Activated effector memory CD4-positive, alpha-beta T cell treated with anti-CD3 and anti-CD28 coated beads, Interleukin-2, amount 50 U/mL, for 16 hours (primary cell): ENCODE data around the gene RNF44.
"Not testable (repeated sequence)": the region's sequence is repeated elsewhere in the genome, so short reads cannot be mapped to it uniquely, and the experiment has no call there.

Source experiments
- DNase-seq: peaks from one replicate; pipeline ENCODE4 v3.0.0-alpha.2; 2020

Gene RNF44

DNA sequence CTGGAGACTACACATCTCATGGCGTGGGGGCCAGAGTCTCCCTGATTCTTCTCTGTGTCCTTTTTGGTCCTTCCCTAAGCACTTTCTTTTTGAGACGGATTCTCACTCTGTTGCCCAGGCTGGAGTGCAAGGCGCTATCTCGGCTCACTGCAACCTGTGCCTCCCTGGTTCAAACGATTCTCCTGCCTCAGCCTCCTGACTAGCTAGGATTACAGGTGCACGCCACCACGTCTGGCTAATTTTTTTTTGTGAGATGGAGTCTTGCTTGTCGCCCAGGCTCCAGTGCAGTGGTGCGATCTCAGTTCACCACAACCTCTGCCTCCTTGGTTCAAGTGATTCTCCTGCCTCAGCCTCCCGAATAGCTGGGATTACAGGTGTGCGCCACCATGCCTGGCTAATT is 13.7 kb upstream of the RNF44 start:
- DNase-seq: not testable (repeated sequence)

DNA sequence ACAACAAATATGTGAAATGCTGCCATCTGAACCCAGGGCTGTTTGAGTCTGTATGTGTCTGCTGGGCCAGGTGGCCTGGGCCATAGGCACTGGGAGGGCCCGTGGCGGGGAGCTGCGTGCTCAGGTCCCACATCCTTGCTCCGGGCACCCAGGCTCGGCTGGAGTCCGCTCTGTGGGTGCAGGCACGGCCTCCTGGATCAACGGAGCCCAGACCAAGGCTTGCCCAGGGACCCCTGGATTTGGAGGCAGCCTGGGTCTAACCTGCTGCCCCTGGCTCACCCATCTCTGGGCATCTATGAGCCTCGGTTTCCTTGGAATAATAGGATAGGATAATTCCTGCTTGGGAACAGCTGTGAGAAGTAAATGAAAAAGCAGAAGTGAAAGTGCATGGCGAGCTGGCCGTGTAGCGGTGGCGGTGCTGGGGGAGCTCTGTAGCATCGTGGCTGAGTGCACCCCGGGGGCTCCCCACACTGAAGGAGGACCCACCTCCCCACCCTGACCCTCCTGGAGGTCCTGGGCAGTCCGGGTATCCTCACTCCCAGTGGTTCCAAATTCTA is 13.2 kb upstream of the RNF44 start:
- DNase-seq: no peak

GRCh38 chr5:176549871-176550270 is 12.7 kb upstream of the RNF44 start:
- no peak for DNase-seq

DNA sequence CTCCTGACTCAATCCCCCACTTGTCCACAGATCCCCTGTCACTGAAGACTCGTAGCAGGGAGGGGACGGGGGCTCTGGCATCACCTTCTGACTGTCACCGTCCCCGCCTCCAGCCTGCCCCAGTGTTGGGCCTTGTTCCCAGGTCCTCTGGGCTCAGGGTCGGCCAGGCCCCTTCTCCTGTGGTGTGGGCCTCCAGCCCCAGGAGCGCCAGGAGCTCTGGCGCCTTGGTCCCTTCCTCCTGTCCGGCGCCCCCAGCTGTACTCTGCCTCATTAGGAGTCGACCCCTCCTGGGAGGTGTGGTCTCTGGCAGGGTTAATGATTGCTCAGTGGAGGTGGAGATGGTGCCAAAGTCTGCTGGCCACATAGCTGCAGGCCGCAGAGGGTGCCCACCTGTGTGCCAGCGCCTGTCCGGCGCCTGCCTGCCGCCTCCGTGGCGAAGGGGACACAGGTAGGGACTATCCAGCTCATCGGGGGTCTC is 11.8 kb upstream of the RNF44 start, which contains the start of gene CDHR2:
Gene CDHR2 (plus strand): TSS at position 376 of the 478 bp plus-strand sequence. CDS start 16,011 bp downstream, outside the sequence.
- no peak for DNase-seq

DNA sequence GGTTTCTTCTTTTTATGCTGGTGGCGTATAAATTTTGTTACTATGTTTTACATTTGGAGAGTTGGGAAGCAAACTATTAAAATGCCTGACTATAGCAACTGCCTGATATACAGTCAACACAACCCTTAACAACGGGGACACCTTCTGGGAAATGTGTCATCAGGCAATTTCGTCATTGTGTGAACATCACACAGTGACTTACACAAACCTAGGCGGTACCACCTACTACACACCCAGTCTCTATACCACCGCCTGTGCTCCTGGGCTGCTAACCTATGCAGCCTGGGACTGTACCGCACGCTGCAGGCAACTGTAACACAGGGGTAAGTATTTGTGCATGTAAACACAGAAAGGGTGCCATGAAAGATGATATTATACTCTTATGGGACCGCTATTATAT is 10.6 kb upstream of the RNF44 start:
- DNase-seq: no peak

- DNase-seq: no peak
Observed at GRCh38 chr5:176545737-176546509, 8.7 kb upstream of the RNF44 start.

DNA sequence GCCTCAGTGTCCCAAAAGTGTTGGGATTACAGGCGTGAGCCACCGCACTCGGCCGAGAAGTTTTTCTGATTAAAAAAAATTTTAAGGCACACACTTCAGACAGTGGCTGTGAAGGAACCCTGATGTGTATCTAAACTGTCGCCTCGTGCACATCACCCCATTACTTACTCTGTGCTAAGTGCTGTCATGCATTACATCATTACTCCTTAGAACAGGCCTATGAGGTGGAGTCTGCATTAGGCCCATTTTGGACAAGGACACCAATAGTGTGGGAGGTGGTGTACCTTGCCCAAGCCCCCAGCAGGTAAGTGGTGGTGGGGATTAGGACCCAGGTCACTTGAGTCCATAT is 8.2 kb upstream of the RNF44 start:
- no peak for DNase-seq

DNA sequence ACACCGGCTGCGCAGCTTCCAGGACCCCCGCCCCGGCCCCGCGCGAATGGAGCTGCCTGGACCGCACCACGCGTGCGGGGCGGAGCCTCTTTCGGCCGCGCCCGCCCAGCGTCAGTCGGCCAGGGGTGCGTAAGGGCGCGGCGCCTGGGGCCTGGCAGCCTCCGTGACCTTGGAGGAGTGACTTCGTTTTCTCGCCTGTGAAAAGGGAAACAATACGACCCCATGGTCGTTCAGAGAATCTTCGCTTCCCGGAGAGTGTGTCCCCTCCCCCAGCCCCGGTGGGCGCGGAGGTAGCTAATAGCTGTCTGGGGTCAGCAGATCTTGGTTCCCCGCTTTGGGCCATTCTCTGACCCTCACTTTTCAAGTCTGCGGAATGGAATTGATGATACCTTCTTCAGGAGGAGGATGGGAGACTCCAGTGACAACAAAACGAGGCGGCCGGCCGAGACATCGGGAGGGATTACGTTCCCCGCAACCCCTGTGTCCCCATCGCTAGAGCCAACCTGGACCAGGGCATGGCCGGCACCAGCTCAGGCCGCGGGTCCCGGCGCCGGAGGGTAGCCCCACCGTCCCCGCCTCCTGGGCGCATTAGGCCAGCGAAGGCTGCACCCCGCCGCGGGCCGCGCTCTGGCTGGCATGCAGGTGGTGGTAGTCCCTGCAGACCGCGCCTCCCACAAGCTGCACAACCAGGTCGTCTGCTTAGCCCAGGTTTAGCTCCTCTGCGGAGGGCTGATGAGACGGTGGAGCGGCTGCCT is 6.4 kb upstream of the RNF44 start:
- DNase-seq: peak; percentile 91

DNA sequence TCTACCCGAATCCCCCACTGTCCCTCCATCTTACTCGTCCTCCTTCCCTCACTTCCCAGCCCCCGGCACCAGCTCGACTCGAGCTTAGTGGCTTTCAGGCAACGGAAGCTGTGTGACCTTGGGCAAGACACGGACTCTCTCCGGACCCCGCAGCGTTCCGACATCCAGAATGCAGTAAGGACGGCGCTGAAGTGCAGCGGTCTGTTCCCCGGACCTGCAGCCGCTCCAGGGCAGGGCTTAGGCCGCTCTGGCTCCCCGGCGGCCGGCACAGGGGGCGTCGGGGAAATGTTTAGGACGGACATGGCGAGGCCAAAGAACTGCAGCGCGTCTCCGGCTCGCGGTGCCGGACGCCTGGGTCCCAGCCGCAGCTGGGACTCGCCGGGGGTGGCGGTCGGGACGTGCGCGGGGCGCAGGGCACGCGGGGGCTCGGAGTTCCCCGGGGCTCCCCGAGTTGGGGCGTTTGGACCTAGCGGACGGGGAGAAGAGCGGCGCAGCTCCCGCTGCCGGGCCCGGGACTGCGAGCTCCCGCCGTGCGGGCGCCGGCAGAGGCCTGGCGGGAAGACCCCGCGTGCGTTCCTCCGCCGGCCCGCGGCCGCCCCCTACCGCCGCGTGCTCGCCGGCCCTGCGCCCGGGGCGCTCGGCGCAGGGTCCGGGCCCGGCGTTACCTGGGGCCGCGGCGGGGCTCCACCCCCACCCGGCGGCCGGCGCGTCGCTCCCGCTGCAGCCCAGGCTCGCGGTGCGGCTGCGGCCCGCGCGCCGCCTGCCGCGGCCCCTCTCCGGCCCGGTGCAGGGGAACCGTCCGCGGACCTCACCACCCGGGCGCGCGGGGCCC is 5.6 kb upstream of the RNF44 start:
- peak; percentile 74 for DNase-seq

DNA sequence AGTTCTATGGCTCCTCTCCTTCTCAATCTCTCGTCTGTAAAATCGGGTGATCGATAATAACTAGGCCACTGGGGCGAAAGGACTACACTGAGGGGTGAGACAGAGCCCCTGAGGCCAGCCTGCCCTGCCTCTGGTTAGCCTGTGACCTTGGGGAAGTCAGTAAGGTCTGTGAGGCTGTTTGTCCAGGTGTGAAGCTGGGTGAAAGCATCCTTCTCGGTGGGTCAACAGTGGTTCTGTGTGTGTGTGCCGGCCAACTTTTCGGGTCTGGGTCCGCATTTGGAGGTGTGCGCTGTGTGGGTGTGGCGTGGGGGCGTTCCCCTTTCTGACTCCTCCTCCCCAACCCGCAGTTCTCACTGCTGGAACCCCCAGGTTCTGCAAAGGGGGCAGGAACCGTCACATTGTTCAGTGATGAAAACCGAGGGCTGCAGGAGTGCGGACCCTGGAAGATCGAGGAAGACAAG is 5.0 kb upstream of the RNF44 start:
- DNase-seq: peak; percentile 88

GRCh38 chr5:176541338-176542134 is 4.3 kb upstream of the RNF44 start:
- DNase-seq: peak; percentile 89

DNA sequence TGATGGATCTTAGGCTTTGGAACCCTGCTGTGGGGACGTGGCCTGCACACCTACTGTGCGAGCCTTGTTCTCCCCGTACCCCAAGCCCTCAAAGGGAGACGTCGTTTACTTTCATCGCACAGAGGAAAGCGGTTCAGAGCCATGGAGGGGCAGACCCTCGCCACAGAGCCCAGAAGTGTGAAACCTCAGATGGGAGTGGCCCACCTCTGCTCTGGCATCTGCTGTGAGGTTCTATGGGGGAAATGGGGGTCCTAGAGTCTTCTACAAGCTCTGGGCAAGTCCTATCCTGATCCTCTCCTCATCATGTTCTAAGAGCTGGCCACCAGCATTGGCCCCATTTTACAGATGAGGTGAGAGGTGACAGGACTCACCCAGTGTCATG is 3.7 kb upstream of the RNF44 start:
- DNase-seq: no peak

DNA sequence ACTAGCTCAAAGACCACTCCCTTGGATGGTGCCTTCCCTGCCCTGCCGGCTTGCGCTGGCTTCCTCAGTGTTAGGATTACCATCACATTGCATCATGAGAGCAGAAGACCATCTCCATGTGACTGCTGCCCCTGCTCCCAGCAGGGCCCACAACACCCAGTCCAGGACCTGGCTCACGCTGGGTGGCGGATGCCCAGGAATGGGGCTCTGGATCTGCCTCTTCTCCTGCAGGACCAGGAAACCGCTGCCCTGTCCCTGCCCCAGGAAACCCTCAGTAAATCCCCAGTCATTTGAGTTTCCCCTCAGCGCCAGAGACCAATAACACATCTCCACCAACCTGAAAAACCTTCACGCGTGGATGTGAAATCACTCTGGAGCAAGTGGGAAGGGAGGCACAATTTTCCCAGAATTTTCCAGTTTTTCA is 3.3 kb upstream of the RNF44 start:
- no peak for DNase-seq

DNA sequence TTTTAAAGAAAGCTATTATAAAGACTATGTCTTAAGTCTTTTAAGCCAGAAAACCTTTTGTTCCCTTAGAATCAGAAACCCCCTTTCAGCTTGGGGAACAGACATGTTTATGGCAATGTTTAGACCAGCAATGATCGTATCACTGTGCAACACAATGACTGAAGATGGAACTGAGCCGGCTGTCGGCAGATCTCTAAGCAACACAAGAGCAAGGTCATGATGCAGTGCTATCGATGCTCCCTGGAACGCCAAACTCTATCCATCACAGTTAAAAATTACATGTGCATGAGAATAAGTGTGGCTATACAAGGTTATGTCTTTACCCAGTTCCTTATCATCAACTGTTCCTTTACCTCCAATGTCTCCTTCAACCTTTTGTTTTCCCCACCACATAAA is 1.8 kb upstream of the RNF44 start:
- DNase-seq: no peak

DNA sequence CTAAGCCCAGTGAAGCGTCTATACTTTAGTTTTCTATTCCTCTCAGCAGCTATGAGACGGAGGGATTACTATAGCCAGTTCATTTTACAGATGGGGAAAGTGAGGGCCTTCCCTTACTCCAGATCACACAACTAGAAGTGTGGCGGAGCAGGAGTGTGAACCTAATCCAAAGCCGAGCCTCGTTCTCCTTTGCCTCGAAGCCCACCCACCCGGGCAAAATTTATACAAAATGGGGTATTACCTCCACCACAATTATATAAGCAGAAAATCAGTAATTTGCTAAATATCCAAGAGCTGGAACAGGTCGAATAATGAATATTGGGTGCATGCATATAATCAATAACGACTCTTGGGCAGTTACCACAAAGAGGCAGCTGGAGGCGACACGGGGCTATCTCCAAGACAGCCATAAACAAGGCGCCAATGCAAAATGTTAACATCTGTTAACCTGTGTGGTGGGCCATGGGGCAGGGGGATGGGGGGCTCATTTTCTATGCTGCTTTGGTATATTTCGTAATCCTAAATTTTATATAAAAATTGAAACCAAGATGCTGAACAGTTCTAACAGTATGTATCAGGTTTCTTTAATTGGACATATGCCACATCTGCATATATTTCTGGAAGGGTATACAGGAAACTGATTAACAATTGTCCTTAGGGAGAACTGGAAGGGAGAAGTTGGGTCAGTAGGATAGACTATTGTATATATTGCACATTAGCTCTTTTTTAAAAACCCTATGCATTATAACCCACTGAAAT is 1.2 kb upstream of the RNF44 start:
- DNase-seq: no peak

DNA sequence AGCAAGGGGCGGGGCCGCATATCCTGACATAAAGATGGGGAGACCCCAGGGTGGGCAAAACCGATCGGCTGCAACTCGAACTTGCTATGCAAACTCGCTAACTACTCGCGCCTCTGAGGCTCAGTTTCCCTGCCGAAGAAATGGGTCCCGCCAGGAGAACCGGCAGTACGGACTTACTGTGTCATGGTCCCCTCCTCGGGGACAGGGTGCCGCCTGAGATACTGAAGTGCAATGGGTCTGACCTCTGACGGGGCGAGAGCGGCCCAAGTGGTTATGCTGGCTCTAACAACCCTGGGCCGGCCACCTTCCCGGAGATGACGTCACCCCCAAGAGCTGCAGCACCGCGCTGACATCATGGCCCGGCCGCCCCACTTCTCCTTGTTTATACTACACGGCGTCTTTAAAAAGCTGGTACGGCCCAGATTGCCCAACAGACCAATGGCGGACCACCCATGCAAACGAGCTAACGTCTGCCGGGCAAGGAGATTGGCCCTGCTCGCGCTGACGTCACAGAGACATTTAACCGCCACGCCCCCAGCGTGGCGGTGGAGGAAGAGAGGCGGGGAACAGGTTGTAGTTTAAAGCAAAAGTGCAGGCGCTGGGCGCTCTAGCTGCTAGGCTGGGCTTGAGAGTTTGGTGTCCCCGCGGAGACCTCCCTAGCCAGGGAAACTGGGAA is 490 bp upstream of the RNF44 start:
- DNase-seq: peak; percentile 99

GRCh38 chr5:176536132-176536901 is 885 bp downstream of the RNF44 start:
- DNase-seq: peak; percentile 94

DNA sequence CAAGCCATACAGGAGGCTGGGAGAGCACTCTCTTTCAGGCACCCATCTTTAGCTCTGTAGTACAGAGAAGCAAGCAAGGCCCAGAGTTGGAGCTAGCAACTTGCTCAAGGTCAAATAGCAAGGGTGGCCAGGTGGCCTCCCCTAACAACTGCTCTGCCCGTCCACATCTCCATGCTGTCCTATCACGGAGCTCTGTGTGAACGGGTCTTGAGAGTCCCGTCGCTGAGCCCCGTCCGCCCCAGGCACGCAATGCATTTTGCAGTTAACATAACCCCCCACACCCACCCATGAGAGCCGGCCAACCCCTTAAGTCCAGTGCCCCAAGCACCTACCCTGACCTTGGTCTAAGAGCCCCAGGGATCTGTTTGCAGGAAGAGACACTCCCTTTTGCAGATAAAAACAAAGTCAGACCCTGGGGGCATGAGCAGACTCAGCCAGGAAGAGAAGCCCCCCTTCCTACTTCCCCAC is 1.5 kb downstream of the RNF44 start:
- peak; percentile 67 for DNase-seq

DNA sequence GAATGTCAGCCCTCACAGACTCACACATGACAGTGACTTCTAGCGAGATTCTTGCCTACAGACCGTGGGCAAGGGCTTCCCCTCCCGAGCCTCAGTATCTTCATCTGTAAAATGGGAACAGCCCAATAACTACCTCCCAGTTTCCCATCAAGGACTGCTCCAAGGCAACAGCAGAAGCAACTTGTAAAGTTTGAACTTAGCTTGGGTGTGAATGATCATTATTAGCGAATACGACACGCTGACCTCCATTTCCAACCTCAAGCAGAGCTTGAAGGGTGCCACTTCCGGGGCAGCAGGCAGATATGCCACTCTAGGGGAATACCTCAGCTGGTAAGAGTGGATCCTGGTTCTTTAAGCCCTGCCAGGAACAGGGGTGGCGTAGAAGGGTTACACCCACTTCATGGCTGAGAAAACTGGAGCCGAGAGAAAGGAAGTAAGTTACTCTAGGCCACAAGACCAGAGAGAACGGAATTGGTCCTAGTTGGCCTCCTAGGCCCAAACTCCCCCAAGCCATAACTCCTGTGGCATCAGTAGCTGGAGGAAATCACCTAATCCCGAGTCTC is 2.0 kb downstream of the RNF44 start:
- peak; percentile 80 for DNase-seq
